Measurements from ENCODE around the gene IGFBP2.

GRCh38 chr2:216700088-216700567 lies 66.9 kb downstream of the IGFBP2 start:
- TF ChIP-seq EZH2 (IDR thresholded peaks at IDR 0.05): no peak
- TF ChIP-seq POLR2AphosphoS5 (IDR thresholded peaks at IDR 0.05; ENCODE audit: borderline replicate concordance, low read depth, low read length): no peak; the same call in 1 of the 2 replicates

Data from SK-N-MC (cell line).